Sigmoid colon (tissue), 7 donors: ENCODE results near the gene WNT3. TPM values are rescaled to one million over a fixed set of nuclear protein-coding genes. Genes with fewer than 3 reads are reported as not detected.

Experiments
- DNase-seq: peaks from one replicate; pipeline ENCODE4 v3.0.0-alpha.2; 2019
- H3K27ac ChIP-seq, 4 donors: fragments of 200-600 bp; sonication (generic); one replicate each; pipeline ENCODE4 v1.5.1; 2016 to 2019; ENCODE audit warnings: mild to moderate bottlenecking in 1 of 4
- H3K27me3 ChIP-seq, 3 donors: fragments of 200-600 bp; sonication (generic); one replicate each; pipeline ENCODE4 v1.5.1; 2019; ENCODE audit warnings: mild to moderate bottlenecking in 1 of 3
- H3K36me3 ChIP-seq, 4 donors: fragments of 200-600 bp; sonication (generic); one replicate each; pipeline ENCODE4 v1.5.1; 2016 to 2019
- H3K4me1 ChIP-seq, 4 donors: fragments of 200-600 bp; sonication (generic); one replicate each; pipeline ENCODE4 v1.5.1; 2017 to 2019
- H3K4me3 ChIP-seq, 4 donors: fragments of 200-600 bp; sonication (generic); one replicate each; pipeline ENCODE4 v1.5.1; 2017 to 2019; ENCODE audit warnings: mild to moderate bottlenecking in 2 of 4, moderate library complexity in 1 of 4
- H3K9me3 ChIP-seq, 4 donors: fragments of 200-600 bp in 3 of 4; sonication (generic) in 3 of 4; one replicate each; pipeline versions ENCODE4 v1.5.1 to v1.6.1; 2013 to 2019
- CTCF ChIP-seq, 4 experiments: fragments of 450-650 bp in 3 of 4; fragments of 200-600 bp in 1 of 4; IDR thresholded peaks; one replicate each; pipeline ENCODE4 v1.5.1; 2016 to 2019; ENCODE audit warnings: antibody characterized with exemption in 4 of 4, mild to moderate bottlenecking in 3 of 4, moderate library complexity in 2 of 4
- EP300 ChIP-seq, 4 donors: sonication (generic); formaldehyde crosslinking; IDR thresholded peaks; one replicate each; pipeline ENCODE4 v1.6.1; 2017; ENCODE audit warnings: antibody characterized with exemption in 4 of 4
- POLR2A ChIP-seq, 2 donors: fragments of 450-650 bp; IDR thresholded peaks; one replicate each; pipeline ENCODE4 v1.6.1; 2016; ENCODE audit warnings: antibody characterized with exemption in 2 of 2, mild to moderate bottlenecking in 2 of 2, moderate library complexity in 2 of 2
- POLR2AphosphoS5 ChIP-seq, 4 donors: sonication (generic); formaldehyde crosslinking; IDR thresholded peaks; one replicate each; pipeline ENCODE4 v1.6.1; 2017; ENCODE audit warnings: antibody characterized with exemption in 4 of 4
- WGBS, 2 donors: extraction: QIAGEN DNeasy Blood & Tissue Kit; methylation state at CpG; one replicate each; pipeline ENCODE4 v1.1.7; 2013; 5-methylcytosine and 5-hydroxymethylcytosine counted together
- intact Hi-C: fragments of 100-400 bp; cut with DNase I; formaldehyde crosslinking; loops from one replicate; pipeline ENCODE4 v1.15.1; 2023
- polyA plus RNA-seq, 3 donors: library from polyadenylated mRNA; stranded (reverse); fragments of 200-250 nt; gene quantifications; one replicate each; pipeline ENCODE4 v1.2.3, GENCODE V29; 2013
- total RNA-seq, 4 donors: library from RNA; depleted of rRNA; stranded (reverse); fragments of >200 nt; gene quantifications; one replicate each; pipeline ENCODE4 v1.1.0, GENCODE V29; 2016
- donor health status: healthy with polysubstance abuse.
- donor health status: Bipolar disorder and iron deficiency.
- donor health status: healthy.

WNT3 gene
- total RNA-seq (under 1 TPM in 3 of 4 donors, not detected in 1; 0.49 to 0.71 (median 0.54) TPM), polyA plus RNA-seq (under 1 TPM; under 0.01 to 0.57 (median 0.23) TPM)

- WGBS, 2 donors: 1 to 3% methylated on average over 47 of the region's 47 CpGs
- peaks cover 0 to 24% (median 23%) of the 10 kb centered on the region in 4 donors for H3K4me1 ChIP-seq
- no peak for DNase-seq
- no peaks in the 10 kb centered on the region for H3K36me3 ChIP-seq
- intact Hi-C loops: loop anchor here (10.0 kb wide), 1 partner anchor 74 kb away; no protein-coding TSS in a partner anchor
- no peaks in the 10 kb centered on the region for H3K9me3 ChIP-seq
- no peak within 1 kb of the TSS for H3K27ac ChIP-seq
- peak within 1 kb of the TSS in 3 of 4 donors; percentile 22 to 40 (median 37) for H3K4me3 ChIP-seq
- peaks cover 58 to 90% (median 67%) of the 10 kb centered on the region in 3 donors for H3K27me3 ChIP-seq
- TF ChIP-seq POLR2AphosphoS5 (IDR thresholded peaks at IDR 0.05): no peak
- TF ChIP-seq EP300 (IDR thresholded peaks at IDR 0.05): no peak
- TF ChIP-seq POLR2A (IDR thresholded peaks at IDR 0.05): no peak
- no peak for TF ChIP-seq CTCF (IDR thresholded peaks at IDR 0.05)
These were observed at the start of gene WNT3 for GRCh38 chr17:46818316-46818928. TSS of gene WNT3 (minus strand) at chr17:46818692. CDS start at chr17:46818597, 95 bp downstream.

- H3K27ac ChIP-seq: no peak overlapping the region
- intact Hi-C loops: no loop called here
- DNase-seq: no peak
- no peaks in the 10 kb centered on the region for H3K4me1 ChIP-seq
- no peak overlapping the region for H3K4me3 ChIP-seq
- H3K9me3 ChIP-seq: no peaks in the 10 kb centered on the region
- TF ChIP-seq POLR2A (IDR thresholded peaks at IDR 0.05): no peak
- no peak for TF ChIP-seq CTCF (IDR thresholded peaks at IDR 0.05)
- TF ChIP-seq EP300 (IDR thresholded peaks at IDR 0.05): no peak
- no peak for TF ChIP-seq POLR2AphosphoS5 (IDR thresholded peaks at IDR 0.05)
- H3K27me3 ChIP-seq: peaks cover 0 to 31% (median 0%) of the 10 kb centered on the region in 3 donors
- H3K36me3 ChIP-seq: no peaks in the 10 kb centered on the region
These were observed 48.3 kb upstream of the WNT3 start for GRCh38 chr17:46866747-46867146.

GRCh38 chr17:46866325-46866724 lies 47.8 kb upstream of the WNT3 start:
- H3K9me3 ChIP-seq: no peaks in the 10 kb centered on the region
- 75 to 83% methylated on average over 8 of the region's 8 CpGs for WGBS, 2 donors
- H3K4me3 ChIP-seq: no peak overlapping the region
- H3K27ac ChIP-seq: no peak overlapping the region
- intact Hi-C loops: no loop called here
- no peaks in the 10 kb centered on the region for H3K4me1 ChIP-seq
- H3K36me3 ChIP-seq: no peaks in the 10 kb centered on the region
- TF ChIP-seq POLR2AphosphoS5 (IDR thresholded peaks at IDR 0.05): no peak
- peaks cover 0 to 35% (median 0%) of the 10 kb centered on the region in 3 donors for H3K27me3 ChIP-seq
- DNase-seq: no peak

GRCh38 chr17:46865100-46865499 lies 46.6 kb upstream of the WNT3 start:
- Histone ChIP-seq H3K4me3 (no peak overlapping the region), H3K27ac (no peak overlapping the region), H3K9me3 (no peaks in the 10 kb centered on the region), H3K27me3 (peaks cover 0 to 37% (median 0%) of the 10 kb centered on the region in 3 donors), H3K4me1 (no peaks in the 10 kb centered on the region), H3K36me3 (no peaks in the 10 kb centered on the region)
- WGBS, 2 donors: 31 to 63% methylated on average over 8 of the region's 8 CpGs
- TF ChIP-seq POLR2A (IDR thresholded peaks at IDR 0.05): no peak
- TF ChIP-seq POLR2AphosphoS5 (IDR thresholded peaks at IDR 0.05): no peak
- TF ChIP-seq EP300 (IDR thresholded peaks at IDR 0.05): no peak
- DNase-seq: no peak
- intact Hi-C loops: no loop called here

- H3K27ac ChIP-seq: no peak overlapping the region
- H3K36me3 ChIP-seq: no peaks in the 10 kb centered on the region
- no peak for TF ChIP-seq EP300 (IDR thresholded peaks at IDR 0.05)
- TF ChIP-seq CTCF (IDR thresholded peaks at IDR 0.05): no peak
- TF ChIP-seq POLR2AphosphoS5 (IDR thresholded peaks at IDR 0.05): no peak
- TF ChIP-seq POLR2A (IDR thresholded peaks at IDR 0.05): no peak
- H3K4me1 ChIP-seq: no peaks in the 10 kb centered on the region
- H3K27me3 ChIP-seq: peaks cover 0 to 37% (median 0%) of the 10 kb centered on the region in 3 donors
- WGBS, 2 donors: 77 to 87% methylated on average over 8 of the region's 8 CpGs
- no peak for DNase-seq
- no peaks in the 10 kb centered on the region for H3K9me3 ChIP-seq
- no peak overlapping the region for H3K4me3 ChIP-seq
- intact Hi-C loops: no loop called here
These were observed 45.1 kb upstream of the WNT3 start for GRCh38 chr17:46863383-46864121.
